Activated CD8-positive, alpha-beta memory T cell treated with anti-CD3 and anti-CD28 coated beads, Interleukin-2, amount 50 U/mL, for 4 hours (primary cell): Measurements from ENCODE around the gene C6orf52.
"Not testable (repeated sequence)": the region's sequence is repeated elsewhere in the genome, so short reads cannot be mapped to it uniquely, and the experiment has no call there.

Experiments used
- DNase-seq: peaks from one replicate; pipeline ENCODE4 v3.0.0-alpha.2; 2020

Gene C6orf52

GRCh38 chr6:10695086-10695657 is 756 bp upstream of the C6orf52 start:
- DNase-seq: no peak

- DNase-seq: no peak
Measured at GRCh38 chr6:10692965-10693538, 1.4 kb downstream of the C6orf52 start.

- no peak for DNase-seq
Measured at GRCh38 chr6:10690651-10691445, 3.6 kb downstream of the C6orf52 start.

- no peak for DNase-seq
Measured at GRCh38 chr6:10687582-10687981, 6.8 kb downstream of the C6orf52 start.

GRCh38 chr6:10686901-10687300 is 7.5 kb downstream of the C6orf52 start:
- DNase-seq: no peak

GRCh38 chr6:10685092-10685915 is 9.1 kb downstream of the C6orf52 start:
- DNase-seq: no peak

GRCh38 chr6:10684618-10685017 is 9.8 kb downstream of the C6orf52 start:
- DNase-seq: no peak

- no peak for DNase-seq
Measured at GRCh38 chr6:10682355-10682988, 11.9 kb downstream of the C6orf52 start.

- no peak for DNase-seq
Measured at GRCh38 chr6:10681795-10682194, 12.6 kb downstream of the C6orf52 start.

GRCh38 chr6:10678456-10678855 is 16.0 kb downstream of the C6orf52 start:
- no peak for DNase-seq

- DNase-seq: no peak
Measured at GRCh38 chr6:10676403-10676802, 18.0 kb downstream of the C6orf52 start.

GRCh38 chr6:10668126-10668917 is 26.1 kb downstream of the C6orf52 start:
- no peak for DNase-seq

- not testable (repeated sequence) for DNase-seq
Measured at GRCh38 chr6:10665595-10665994, 28.8 kb downstream of the C6orf52 start.

GRCh38 chr6:10662742-10663141 is 31.7 kb downstream of the C6orf52 start:
- no peak for DNase-seq

- no peak for DNase-seq
Measured at GRCh38 chr6:10662207-10662606, 32.2 kb downstream of the C6orf52 start.

GRCh38 chr6:10660431-10661191 is 33.8 kb downstream of the C6orf52 start:
- not testable (repeated sequence) for DNase-seq

GRCh38 chr6:10659699-10660348 is 34.6 kb downstream of the C6orf52 start:
- DNase-seq: no peak

- DNase-seq: no peak
Measured at GRCh38 chr6:10658910-10659698, 35.3 kb downstream of the C6orf52 start.

GRCh38 chr6:10655508-10656055 is 38.8 kb downstream of the C6orf52 start:
- no peak for DNase-seq

- no peak for DNase-seq
Measured at GRCh38 chr6:10644225-10644624, 50.2 kb downstream of the C6orf52 start.
